ENCODE results near the gene TTC1. TPM values are rescaled to one million over a fixed set of nuclear protein-coding genes. Genes with fewer than 3 reads are reported as not detected.

TTC1 gene
- total RNA-seq, 3 donors from 2014 or later (not counting 1 experiment from before 2014, with no cell fraction given): 28.1 to 34.9 (median 33.6) TPM

DNA sequence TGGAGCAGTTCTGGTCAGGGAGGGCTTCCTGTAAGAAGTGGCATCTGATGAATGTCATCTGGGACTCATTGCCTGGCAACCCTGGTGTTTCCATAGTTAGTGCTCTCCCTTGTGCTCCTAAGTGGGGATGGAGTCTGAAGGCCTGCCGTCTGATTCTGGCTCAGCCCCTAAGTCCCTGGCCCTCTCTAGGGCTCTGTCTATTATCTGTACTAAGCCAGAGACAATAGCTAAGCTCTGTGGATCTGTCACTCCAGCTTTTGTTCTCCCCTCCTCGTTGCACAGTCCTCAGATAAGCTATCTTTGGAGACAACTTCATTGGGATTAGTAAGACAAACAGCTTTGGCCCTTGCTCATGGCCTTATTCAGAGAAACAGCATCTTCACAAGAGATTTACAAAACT lies 30.6 kb upstream of the TTC1 start:
- Histone ChIP-seq H3K4me3 (ENCODE audit: low read length) (no peak overlapping the region), H3K27me3 (ENCODE audit: control insufficient read depth, insufficient read depth, low read length) (peaks cover 3% of the 10 kb centered on the region), H3K27ac (ENCODE audit: low read length) (no peak overlapping the region), H3K36me3 (ENCODE audit: control insufficient read depth, insufficient read depth, low read length) (no peaks in the 10 kb centered on the region), H3K9me3 (ENCODE audit: control insufficient read depth, insufficient read depth, low read length) (no peaks in the 10 kb centered on the region), H3K4me1 (ENCODE audit: control insufficient read depth, insufficient read depth, low read length) (no peaks in the 10 kb centered on the region)
- Mint-ChIP-seq H3K9me3 (no peaks in the 10 kb centered on the region), H3K4me3 (no peak overlapping the region), H3K27ac (no peak overlapping the region), H3K36me3 (no peaks in the 10 kb centered on the region), H3K4me1 (no peaks in the 10 kb centered on the region), H3K27me3 (ENCODE audit: low read depth in 2 of 2) (peaks cover 36 to 62% of the 10 kb centered on the region in 2 donors)
- DNase-seq (no peak), ATAC-seq (no peak)
- intact Hi-C loops (cut with micrococcal nuclease): no loop called here
- TF ChIP-seq, protein P1, sequence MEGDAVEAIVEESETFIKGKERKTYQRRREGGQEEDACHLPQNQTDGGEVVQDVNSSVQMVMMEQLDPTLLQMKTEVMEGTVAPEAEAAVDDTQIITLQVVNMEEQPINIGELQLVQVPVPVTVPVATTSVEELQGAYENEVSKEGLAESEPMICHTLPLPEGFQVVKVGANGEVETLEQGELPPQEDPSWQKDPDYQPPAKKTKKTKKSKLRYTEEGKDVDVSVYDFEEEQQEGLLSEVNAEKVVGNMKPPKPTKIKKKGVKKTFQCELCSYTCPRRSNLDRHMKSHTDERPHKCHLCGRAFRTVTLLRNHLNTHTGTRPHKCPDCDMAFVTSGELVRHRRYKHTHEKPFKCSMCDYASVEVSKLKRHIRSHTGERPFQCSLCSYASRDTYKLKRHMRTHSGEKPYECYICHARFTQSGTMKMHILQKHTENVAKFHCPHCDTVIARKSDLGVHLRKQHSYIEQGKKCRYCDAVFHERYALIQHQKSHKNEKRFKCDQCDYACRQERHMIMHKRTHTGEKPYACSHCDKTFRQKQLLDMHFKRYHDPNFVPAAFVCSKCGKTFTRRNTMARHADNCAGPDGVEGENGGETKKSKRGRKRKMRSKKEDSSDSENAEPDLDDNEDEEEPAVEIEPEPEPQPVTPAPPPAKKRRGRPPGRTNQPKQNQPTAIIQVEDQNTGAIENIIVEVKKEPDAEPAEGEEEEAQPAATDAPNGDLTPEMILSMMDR (IDR thresholded peaks at IDR 0.05): no peak
- 63% methylated on average over 2 of the region's 2 CpGs for WGBS (ENCODE audit: insufficient coverage)

DNA sequence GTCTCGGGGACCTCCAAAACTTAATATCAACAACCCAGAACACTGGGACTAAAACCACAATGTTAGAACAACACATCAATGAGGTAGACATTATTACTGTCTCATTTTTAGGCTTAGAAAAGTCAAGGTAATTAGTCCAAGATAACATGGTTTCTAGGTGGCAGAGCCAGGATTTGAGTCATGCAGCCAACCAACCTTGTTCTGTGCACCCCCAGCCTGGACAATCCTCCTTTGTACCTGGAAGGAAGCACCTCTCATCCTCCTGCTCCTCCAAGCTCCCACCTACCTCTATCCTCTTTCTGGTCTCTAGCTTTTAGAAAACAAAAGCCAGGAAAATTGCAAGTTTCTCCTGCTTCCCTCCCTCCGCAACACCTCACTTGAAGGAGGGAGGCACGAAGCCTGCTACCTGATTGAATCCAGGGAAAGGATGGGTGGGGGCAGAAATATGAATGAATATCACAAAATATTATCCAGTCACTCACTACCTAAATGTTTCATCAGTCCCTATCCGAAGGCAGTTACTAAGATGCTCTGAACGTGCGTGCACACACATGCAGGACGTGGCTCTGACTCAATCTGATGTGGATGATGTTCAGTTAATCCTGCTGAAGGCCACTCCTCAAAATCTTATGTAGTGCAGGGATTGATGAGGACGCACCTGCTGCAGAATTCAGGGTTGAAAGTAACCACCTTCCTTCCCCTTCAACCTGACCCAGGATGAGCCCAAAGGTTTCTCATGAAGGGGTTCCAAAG lies 26.3 kb upstream of the TTC1 start:
- no peaks in the 10 kb centered on the region for H3K9me3 Mint-ChIP-seq
- intact Hi-C loops (cut with micrococcal nuclease): no loop called here
- peaks cover 42 to 69% of the 10 kb centered on the region in 2 donors for H3K27me3 Mint-ChIP-seq (ENCODE audit: low read depth in 2 of 2)
- Histone ChIP-seq H3K4me3 (ENCODE audit: low read length) (no peak overlapping the region), H3K36me3 (ENCODE audit: control insufficient read depth, insufficient read depth, low read length) (no peaks in the 10 kb centered on the region), H3K9me3 (ENCODE audit: control insufficient read depth, insufficient read depth, low read length) (no peaks in the 10 kb centered on the region), H3K27ac (ENCODE audit: low read length) (no peak overlapping the region), H3K27me3 (ENCODE audit: control insufficient read depth, insufficient read depth, low read length) (peaks cover 3% of the 10 kb centered on the region), H3K4me1 (ENCODE audit: control insufficient read depth, insufficient read depth, low read length) (peaks cover 9% of the 10 kb centered on the region)
- H3K4me3 Mint-ChIP-seq: no peak overlapping the region
- WGBS (ENCODE audit: insufficient coverage): 93% methylated on average over 5 of the region's 8 CpGs
- peaks cover 0 to 6% of the 10 kb centered on the region in 2 donors for H3K4me1 Mint-ChIP-seq
- no peak overlapping the region for H3K27ac Mint-ChIP-seq
- ATAC-seq: no peak
- TF ChIP-seq, protein P1 (IDR thresholded peaks at IDR 0.05): no peak
- DNase-seq: no peak
- no peaks in the 10 kb centered on the region for H3K36me3 Mint-ChIP-seq

DNA sequence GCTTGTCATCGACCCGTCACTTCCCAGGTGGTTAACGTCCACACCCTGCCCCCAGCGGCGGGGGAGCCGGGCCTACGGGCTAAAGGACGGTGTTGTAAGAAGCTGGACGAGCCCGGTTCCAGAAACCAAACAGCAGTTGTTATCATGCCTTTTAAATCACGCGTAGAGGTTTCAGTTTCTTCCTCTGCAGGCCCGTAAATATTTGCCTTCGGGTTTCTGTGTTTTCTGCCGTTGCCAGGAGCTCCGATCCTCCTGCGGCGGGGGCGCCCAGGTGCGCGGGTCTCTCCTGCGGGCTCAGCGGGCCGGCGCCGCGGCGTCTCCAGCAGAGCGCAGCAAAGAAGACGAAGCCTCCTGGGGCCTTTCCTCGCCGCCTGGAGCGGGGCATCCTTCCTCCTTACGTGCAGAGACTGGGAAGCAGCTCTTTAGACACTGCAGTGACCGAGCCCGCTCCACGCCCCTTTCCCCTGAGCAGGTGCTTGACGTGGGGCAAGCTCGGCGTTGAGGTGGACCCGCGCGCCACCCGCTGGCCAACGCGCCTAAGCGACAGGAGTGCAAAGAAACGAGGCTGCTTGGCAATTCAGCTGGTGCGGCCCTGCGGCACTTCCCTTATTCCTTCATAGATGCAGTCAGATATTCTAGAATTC lies 21.8 kb upstream of the TTC1 start:
- Histone ChIP-seq H3K27ac (ENCODE audit: low read length) (no peak overlapping the region), H3K4me1 (ENCODE audit: control insufficient read depth, insufficient read depth, low read length) (peaks cover 9% of the 10 kb centered on the region), H3K27me3 (ENCODE audit: control insufficient read depth, insufficient read depth, low read length) (peaks cover 8% of the 10 kb centered on the region), H3K9me3 (ENCODE audit: control insufficient read depth, insufficient read depth, low read length) (no peaks in the 10 kb centered on the region), H3K4me3 (ENCODE audit: low read length) (peak overlapping the region; percentile 9), H3K36me3 (ENCODE audit: control insufficient read depth, insufficient read depth, low read length) (no peaks in the 10 kb centered on the region)
- peaks cover 2% of the 10 kb centered on the region for H3K36me3 Mint-ChIP-seq
- peaks cover 46 to 78% of the 10 kb centered on the region in 2 donors for H3K27me3 Mint-ChIP-seq (ENCODE audit: low read depth in 2 of 2)
- peak overlapping the region; percentile 31 for H3K4me3 Mint-ChIP-seq
- no peaks in the 10 kb centered on the region for H3K9me3 Mint-ChIP-seq
- H3K27ac Mint-ChIP-seq: no peak overlapping the region
- TF ChIP-seq, protein P1 (IDR thresholded peaks at IDR 0.05): peak; percentile 29
- intact Hi-C loops (cut with micrococcal nuclease): loop anchor here (2.0 to 5.0 kb wide), 2 partner anchors 545 to 830 kb away; no protein-coding TSS in a partner anchor
- peaks cover 0 to 6% of the 10 kb centered on the region in 2 donors for H3K4me1 Mint-ChIP-seq
- ATAC-seq: peak; percentile 60 to 89 (median 87)
- WGBS (ENCODE audit: insufficient coverage): 1% methylated on average over 50 of the region's 50 CpGs
- peak; percentile 41 to 82 for DNase-seq

Data from natural killer cell (primary cell).